Occipital lobe (tissue), 2 donors: ENCODE data around the gene CD19. TPM values are rescaled to one million over a fixed set of nuclear protein-coding genes. Genes with fewer than 3 reads are reported as not detected.
"Not testable (repeated sequence)": the region's sequence is repeated elsewhere in the genome, so short reads cannot be mapped to it uniquely, and the experiment has no call there.

Source experiments
- DNase-seq: peaks from one replicate; lab custom pipeline; 2025; lab: John Stamatoyannopoulos, UW
- total RNA-seq: library from RNA; depleted of rRNA; stranded (reverse); fragments of >200 nt; gene quantifications from one replicate; pipeline ENCODE4 v1.2.3, GENCODE V29; 2014

Gene CD19
- total RNA-seq, 1 donor from 2014 or later = not detected

GRCh38 chr16:28935924-28936783, 4.4 kb downstream of the CD19 start:
- peak; percentile 18 for DNase-seq

DNA sequence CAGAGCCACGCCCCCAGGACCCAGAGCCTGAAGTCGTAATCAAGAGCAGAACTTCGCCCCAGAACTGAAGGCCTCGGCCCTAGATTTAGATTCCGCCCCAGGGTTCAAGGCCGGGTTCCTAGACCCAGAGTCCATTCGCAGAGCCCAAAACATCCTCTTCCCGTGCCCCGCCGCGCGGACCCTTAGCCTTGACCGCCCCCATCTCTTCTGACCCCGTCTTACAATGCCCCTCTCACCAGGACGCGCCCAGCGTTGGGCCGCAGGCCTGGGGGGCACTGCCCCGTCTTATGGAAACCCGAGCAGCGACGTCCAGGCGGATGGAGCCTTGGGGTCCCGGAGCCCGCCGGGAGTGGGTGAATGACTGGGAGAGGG, 5.0 kb downstream of the CD19 start:
- DNase-seq = no peak

GRCh38 chr16:28937222-28937876, 5.6 kb downstream of the CD19 start:
- DNase-seq = no peak

DNA sequence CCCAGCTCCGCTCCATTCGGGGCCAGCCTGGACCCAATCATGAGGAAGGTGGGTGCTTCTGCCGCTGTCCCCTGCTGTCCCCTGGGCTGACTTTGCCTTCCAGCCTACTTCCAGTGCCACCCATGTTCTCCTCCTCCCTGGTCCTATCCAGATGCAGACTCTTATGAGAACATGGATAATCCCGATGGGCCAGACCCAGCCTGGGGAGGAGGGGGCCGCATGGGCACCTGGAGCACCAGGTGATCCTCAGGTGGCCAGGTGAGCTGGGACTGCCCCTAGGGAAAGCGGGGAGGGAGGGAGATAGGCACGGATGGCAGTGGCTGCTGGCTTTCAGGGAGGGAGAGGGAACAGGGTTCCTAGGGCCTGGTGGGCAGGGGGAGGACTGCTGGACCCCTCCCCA, 7.0 kb downstream of the CD19 start:
- no peak for DNase-seq

DNA sequence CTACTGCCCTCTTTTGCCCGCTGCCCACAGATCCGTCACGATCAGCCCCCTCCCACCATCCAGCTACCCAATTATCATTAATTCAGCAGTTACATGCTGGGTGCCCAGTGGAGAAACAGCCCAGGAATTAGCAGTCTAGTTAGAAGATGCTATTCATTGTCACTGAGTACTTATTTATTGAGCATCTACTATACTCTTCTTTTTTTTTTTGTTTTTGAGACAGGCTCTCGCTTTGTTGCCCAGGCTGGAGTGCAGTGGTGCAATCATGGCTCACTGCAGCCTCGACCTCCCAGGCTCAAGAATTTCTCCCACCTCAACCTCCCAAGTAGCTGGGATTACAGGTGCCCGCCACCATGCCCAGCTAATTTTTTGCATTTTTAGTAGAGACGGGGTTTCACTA, 8.1 kb downstream of the CD19 start:
- not testable (repeated sequence) for DNase-seq

GRCh38 chr16:28943281-28943680, 11.5 kb downstream of the CD19 start:
- DNase-seq = no peak

DNA sequence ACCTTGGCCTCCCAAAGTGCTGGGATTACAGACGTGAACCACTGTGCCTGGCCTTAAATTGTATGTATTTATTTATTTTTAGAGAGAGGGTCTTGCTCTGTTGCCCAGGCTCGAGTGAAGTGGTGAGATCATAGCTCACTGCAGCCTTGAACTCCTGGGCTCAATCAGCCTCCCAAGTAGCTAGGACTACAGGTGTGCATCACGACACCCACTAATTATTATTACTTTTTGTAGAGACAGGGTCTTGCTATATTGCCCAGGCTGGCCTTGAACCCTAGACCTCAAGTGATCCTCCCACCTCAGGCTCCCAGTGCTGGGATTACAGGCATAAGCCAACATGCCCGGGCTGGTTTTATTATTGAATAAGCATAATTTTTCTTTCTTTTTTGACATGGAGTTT, 14.9 kb downstream of the CD19 start:
- DNase-seq = no peak

DNA sequence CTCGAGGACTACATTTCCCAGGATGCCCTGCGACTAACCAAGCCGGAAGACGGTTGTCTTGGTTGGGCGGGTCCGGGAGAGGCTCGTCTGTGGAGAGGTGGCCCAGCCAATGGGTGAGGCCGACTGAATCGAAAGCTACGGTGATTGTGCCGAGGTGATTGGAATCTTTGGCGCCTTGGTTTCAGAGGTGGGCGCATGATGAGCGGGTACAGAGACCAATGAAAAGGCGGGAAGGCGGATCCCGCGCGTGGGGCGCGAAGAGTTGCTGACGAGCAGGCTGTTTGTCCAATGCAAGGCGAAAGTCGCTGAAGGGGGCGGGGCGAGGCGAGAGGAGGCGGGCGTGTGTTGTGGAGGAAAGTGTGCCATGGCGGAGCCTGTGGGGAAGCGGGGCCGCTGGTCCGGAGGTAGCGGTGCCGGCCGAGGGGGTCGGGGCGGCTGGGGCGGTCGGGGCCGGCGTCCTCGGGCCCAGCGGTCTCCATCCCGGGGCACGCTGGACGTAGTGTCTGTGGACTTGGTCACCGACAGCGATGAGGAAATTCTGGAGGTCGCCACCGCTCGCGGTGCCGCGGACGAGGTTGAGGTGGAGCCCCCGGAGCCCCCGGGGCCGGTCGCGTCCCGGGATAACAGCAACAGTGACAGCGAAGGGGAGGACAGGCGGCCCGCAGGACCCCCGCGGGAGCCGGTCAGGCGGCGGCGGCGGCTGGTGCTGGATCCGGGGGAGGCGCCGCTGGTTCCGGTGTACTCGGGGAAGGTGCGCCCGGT, 19.1 kb downstream of the CD19 start, which contains the start of gene NFATC2IP:
Gene NFATC2IP, plus strand, starts transcription at position 290 of the 762 bp plus-strand sequence. Its CDS starts 75 bp downstream, at position 365.
- DNase-seq = peak; percentile 100

DNA sequence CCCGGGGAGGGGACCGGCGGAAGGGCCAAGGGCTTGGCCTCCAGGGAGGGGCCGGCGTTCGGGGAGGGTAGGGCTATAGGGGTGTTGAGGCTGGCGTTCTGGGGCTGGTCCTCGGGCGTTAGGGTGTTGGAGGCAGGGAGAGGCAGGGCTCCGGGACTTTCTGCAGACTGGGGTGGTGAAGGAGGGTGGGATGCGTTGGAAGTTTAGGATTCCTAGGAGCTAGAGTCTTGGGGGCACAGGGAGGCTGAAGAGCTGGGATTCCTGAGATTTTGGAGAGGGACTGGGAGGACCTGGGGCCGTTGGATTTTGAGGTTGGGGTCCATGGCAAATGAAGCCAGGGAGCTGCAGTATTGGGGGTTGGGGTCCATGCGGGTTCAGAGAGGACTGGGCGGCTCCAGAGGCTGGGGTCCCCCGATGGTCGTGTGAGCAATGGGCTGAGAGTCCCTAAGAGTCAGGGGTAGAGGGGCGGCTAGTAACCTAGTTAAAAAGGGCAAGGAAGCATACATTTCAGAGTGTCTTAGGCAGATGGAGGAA, 19.7 kb downstream of the CD19 start:
- DNase-seq = no peak

GRCh38 chr16:28958216-28958615, 26.4 kb downstream of the CD19 start:
- DNase-seq = no peak

GRCh38 chr16:28958836-28959235, 27.1 kb downstream of the CD19 start:
- no peak for DNase-seq

DNA sequence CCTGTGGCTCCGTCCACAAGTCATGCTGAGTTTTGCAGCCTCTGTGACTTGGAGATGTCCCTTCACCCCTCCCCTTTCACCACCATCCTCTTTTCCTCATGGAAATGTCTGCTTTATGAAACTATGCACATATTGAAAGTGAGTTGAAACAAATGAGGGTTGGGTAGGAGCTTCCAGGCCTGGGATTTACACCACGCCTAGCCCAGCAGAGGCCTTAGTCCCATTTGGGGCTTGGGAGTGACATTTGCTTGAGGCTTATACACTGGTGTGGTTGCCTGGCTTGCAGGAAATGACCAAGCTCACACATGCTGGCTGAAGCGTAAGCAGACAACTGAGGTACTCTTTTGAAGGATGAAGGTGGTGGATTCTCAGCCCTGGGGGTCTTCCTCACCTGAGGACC, 32.3 kb downstream of the CD19 start:
- DNase-seq = no peak

DNA sequence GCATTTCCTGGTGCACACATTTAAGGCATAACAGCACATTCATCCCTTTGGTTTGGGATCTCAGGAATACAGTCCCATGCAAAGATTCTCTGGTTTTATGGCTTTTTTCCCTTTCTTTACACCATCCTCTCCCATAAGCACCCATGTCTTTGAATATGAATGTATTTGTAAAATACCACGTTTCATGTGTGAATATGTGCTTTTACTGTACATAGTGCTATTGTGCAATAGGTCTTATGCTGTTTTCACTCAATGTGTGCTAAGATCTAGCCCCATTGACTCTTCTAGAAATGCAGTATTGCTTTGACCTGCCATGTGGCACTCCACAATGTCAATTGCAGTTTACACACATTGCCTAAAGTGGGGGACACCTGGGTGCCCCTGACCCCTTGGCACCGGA, 32.7 kb downstream of the CD19 start:
- DNase-seq = no peak

- no peak for DNase-seq
These were observed 35.4 kb downstream of the CD19 start for GRCh38 chr16:28967156-28967555.

GRCh38 chr16:28969696-28970095, 37.9 kb downstream of the CD19 start:
- DNase-seq = not testable (repeated sequence)

DNA sequence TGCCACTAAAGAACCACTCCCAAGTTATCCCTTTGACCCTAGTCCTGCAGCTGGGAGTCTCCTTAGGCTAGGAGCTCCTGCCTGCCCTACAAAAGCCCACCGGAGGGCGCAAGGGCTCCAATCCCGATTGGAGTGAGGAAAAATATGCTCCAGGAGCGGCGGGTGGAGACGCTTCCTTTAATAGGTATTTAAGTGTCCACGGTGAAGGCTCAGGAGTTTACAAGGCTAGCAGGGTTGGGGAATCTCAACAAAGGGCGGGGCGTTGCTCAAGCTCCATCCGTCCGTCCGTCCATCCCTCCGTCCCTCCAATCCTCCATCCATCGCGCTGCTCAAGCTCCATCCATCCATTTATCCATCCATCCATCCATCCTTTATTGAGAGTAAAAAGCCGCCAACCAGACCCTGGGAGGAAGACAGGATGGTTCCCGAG, 42.3 kb downstream of the CD19 start:
- peak; percentile 30 for DNase-seq

GRCh38 chr16:28974437-28975157, 42.8 kb downstream of the CD19 start, which contains the start of gene SPNS1:
Gene SPNS1 (plus strand): TSS chr16:28974778. CDS start chr16:28975152, 374 bp downstream.
- peak; percentile 94 for DNase-seq

- no peak for DNase-seq
These were observed 43.4 kb downstream of the CD19 start for GRCh38 chr16:28975158-28975599.

- DNase-seq = no peak
These were observed 46.2 kb downstream of the CD19 start for GRCh38 chr16:28977703-28978662.

DNA sequence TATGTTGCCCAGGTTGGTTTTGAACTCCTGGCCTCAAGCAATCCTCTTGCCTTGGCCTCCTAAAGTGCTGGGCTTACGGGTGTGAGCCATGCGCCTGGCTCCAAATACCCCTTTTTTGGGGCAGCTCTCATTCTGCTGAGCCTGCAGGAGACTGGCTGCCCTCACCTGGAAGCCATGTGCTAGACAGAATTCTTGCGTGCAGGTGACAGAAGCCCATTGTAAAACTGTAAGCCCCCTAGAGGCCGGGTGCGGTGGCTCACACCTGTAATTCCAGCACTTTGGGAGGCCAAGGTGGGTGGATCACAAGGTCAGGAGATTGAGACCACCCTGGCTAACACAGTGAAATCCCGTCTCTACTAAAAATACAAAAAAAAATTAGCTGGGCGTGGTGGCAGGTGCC, 48.6 kb downstream of the CD19 start:
- not testable (repeated sequence) for DNase-seq
